Left lung (tissue), 10 donors: ENCODE results near the gene GOLT1A. TPM values are rescaled to one million over a fixed set of nuclear protein-coding genes. Genes with fewer than 3 reads are reported as not detected.

Source experiments
- ATAC-seq: fragments of 200-7000 bp; cut with Tn5 transposase; one replicate; pipeline ENCODE4 v1.9.1; 2020; ENCODE audit warnings: moderate library complexity
- DNase-seq, 4 donors: peaks; one replicate each; pipeline ENCODE4 v3.0.0-alpha.2; 2013 to 2020
- H3K27ac ChIP-seq, 2 donors: fragments of 200-600 bp; sonication (generic) in 1 of 2; one replicate each; pipeline versions ENCODE4 v1.5.0 to v1.8.0; 2020 to 2021
- H3K27me3 ChIP-seq, 2 donors: fragments of 200-600 bp; sonication (generic) in 1 of 2; one replicate each; pipeline versions ENCODE4 v1.5.0 to v1.8.0; 2020 to 2021
- H3K36me3 ChIP-seq, 2 donors: fragments of 200-600 bp; sonication (generic) in 1 of 2; one replicate each; pipeline versions ENCODE4 v1.5.0 to v1.8.0; 2020 to 2021
- H3K4me1 ChIP-seq, 2 donors: fragments of 200-600 bp; one replicate each; pipeline ENCODE4 v1.8.0; 2021
- H3K4me3 ChIP-seq, 2 donors: fragments of 200-600 bp; sonication (generic) in 1 of 2; one replicate each; pipeline versions ENCODE4 v1.5.0 to v1.8.0; 2020 to 2021; ENCODE audit warnings: mild to moderate bottlenecking in 1 of 2
- H3K9me3 ChIP-seq, 2 donors: fragments of 200-600 bp; sonication (generic) in 1 of 2; one replicate each; pipeline versions ENCODE4 v1.5.0 to v1.8.0; 2020 to 2021
- CTCF ChIP-seq, 2 donors: fragments of 200-600 bp; sonication (generic) in 1 of 2; IDR thresholded peaks; one replicate each; pipeline versions ENCODE4 v1.5.0 to v1.8.0; 2021; ENCODE audit warnings: antibody characterized with exemption in 2 of 2
- intact Hi-C, 2 donors: fragments of 100-400 bp; cut with DNase I; formaldehyde crosslinking; loops; one replicate each; pipeline versions ENCODE4 v1.11.2 to v1.14.2; 2022
- polyA plus RNA-seq, 6 donors: library from polyadenylated mRNA; unstranded; fragments of 120-200 nt; gene quantifications; one replicate each; pipeline ENCODE4 v1.2.1, GENCODE V29; 2013; ENCODE audit not compliant: insufficient read length in 6 of 6
- total RNA-seq, 2 donors: library from RNA; stranded (reverse); fragmentation: NEBNext Ultra II Directional; extraction: Animal tissue kit (Norgen Biotek cat#: 25700); gene quantifications; one replicate each; pipeline ENCODE4 v1.2.1, GENCODE V29; 2021
- donor health status: DM: no; HTN: yes; CAD: no.
- donor health status: DM: no; HTN: no; CAD: no.

GOLT1A gene
- total and polyA plus RNA-seq, 8 donors, result 4.4 to 22.6 (median 9.2) TPM

GRCh38 chr1:204261746-204262505 lies 48.1 kb upstream of the GOLT1A start:
- Histone ChIP-seq H3K9me3 (no peaks in the 10 kb centered on the region), H3K4me1 (peaks cover 0 to 5% of the 10 kb centered on the region in 2 donors), H3K4me3 (no peak overlapping the region), H3K27me3 (no peaks in the 10 kb centered on the region), H3K27ac (no peak overlapping the region), H3K36me3 (no peaks in the 10 kb centered on the region)
- intact Hi-C loops, result no loop called here
- DNase-seq (no peak), ATAC-seq (no peak)
- TF ChIP-seq CTCF (IDR thresholded peaks at IDR 0.05), result no peak

- no peak for DNase-seq
- H3K36me3 ChIP-seq, result no peaks in the 10 kb centered on the region
- intact Hi-C loops, result no loop called here
These were observed 47.5 kb upstream of the GOLT1A start for GRCh38 chr1:204261266-204261665.

GRCh38 chr1:204260601-204261197 lies 46.9 kb upstream of the GOLT1A start:
- H3K4me1 ChIP-seq, result no peaks in the 10 kb centered on the region
- H3K9me3 ChIP-seq, result no peaks in the 10 kb centered on the region
- no peak for DNase-seq
- no peak for ATAC-seq
- H3K27ac ChIP-seq, result no peak overlapping the region
- H3K36me3 ChIP-seq, result no peaks in the 10 kb centered on the region
- H3K4me3 ChIP-seq, result no peak overlapping the region
- TF ChIP-seq CTCF (IDR thresholded peaks at IDR 0.05), result no peak
- no peaks in the 10 kb centered on the region for H3K27me3 ChIP-seq
- intact Hi-C loops, result no loop called here

More at GRCh38 chr1:204261266-204261665, 47.5 kb upstream of the GOLT1A start:
- Histone ChIP-seq H3K9me3 (no peaks in the 10 kb centered on the region), H3K27me3 (no peaks in the 10 kb centered on the region), H3K4me1 (no peaks in the 10 kb centered on the region), H3K4me3 (no peak overlapping the region), H3K27ac (no peak overlapping the region)
- no peak for ATAC-seq
- no peak for TF ChIP-seq CTCF (IDR thresholded peaks at IDR 0.05)

- Histone ChIP-seq H3K36me3 (no peaks in the 10 kb centered on the region), H3K4me3 (no peak overlapping the region), H3K4me1 (no peaks in the 10 kb centered on the region), H3K27me3 (no peaks in the 10 kb centered on the region), H3K9me3 (no peaks in the 10 kb centered on the region), H3K27ac (no peak overlapping the region)
- intact Hi-C loops, result no loop called here
- DNase-seq (no peak), ATAC-seq (no peak)
- TF ChIP-seq CTCF (IDR thresholded peaks at IDR 0.05), result no peak
These were observed 46.0 kb upstream of the GOLT1A start for GRCh38 chr1:204259782-204260181.

GRCh38 chr1:204259196-204259595 lies 45.4 kb upstream of the GOLT1A start:
- intact Hi-C loops, result no loop called here
- DNase-seq, result no peak
- Histone ChIP-seq H3K36me3 (no peaks in the 10 kb centered on the region), H3K27me3 (no peaks in the 10 kb centered on the region), H3K4me1 (peaks cover 0 to 3% of the 10 kb centered on the region in 2 donors), H3K9me3 (no peaks in the 10 kb centered on the region), H3K27ac (no peak overlapping the region), H3K4me3 (no peak overlapping the region)
- ATAC-seq, result no peak
- no peak for TF ChIP-seq CTCF (IDR thresholded peaks at IDR 0.05)
